ENCODE measurements around the gene GAK.

DNA sequence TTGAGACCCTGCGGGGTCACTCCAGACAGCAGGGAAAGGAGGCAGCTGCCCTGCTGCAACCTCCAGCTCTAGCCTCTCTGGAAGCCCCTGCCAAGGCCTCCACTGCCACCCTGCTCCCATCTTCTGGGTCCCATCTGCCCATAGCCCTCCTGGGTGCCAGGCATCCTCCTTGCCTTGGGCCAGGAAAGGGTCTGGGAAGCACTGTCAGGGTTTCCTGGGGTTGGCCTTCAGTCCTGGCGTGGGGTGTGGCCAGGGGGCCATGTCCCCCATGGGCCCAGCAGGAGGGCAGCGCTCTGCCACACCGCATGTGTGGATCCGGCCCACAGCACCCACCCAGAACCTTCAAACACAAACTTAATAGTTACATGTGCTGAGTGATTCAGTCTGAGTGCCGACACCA is 102.8 kb downstream of the GAK start:
- TF ChIP-seq, protein P1, sequence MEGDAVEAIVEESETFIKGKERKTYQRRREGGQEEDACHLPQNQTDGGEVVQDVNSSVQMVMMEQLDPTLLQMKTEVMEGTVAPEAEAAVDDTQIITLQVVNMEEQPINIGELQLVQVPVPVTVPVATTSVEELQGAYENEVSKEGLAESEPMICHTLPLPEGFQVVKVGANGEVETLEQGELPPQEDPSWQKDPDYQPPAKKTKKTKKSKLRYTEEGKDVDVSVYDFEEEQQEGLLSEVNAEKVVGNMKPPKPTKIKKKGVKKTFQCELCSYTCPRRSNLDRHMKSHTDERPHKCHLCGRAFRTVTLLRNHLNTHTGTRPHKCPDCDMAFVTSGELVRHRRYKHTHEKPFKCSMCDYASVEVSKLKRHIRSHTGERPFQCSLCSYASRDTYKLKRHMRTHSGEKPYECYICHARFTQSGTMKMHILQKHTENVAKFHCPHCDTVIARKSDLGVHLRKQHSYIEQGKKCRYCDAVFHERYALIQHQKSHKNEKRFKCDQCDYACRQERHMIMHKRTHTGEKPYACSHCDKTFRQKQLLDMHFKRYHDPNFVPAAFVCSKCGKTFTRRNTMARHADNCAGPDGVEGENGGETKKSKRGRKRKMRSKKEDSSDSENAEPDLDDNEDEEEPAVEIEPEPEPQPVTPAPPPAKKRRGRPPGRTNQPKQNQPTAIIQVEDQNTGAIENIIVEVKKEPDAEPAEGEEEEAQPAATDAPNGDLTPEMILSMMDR (IDR thresholded peaks at IDR 0.05): no peak
- TF ChIP-seq EP300 (IDR thresholded peaks at IDR 0.05): no peak
- TF ChIP-seq POLR2A (IDR thresholded peaks at IDR 0.05): no peak
